Common myeloid progenitor, CD34-positive (primary cell): ENCODE data around the gene GRPEL1.

Experiments used
- CTCF ChIA-PET: fragments of 350-600 bp; sonication (Branson Sonifier 250); formaldehyde crosslinking; loops from one replicate; lab custom pipeline; 2021; ENCODE audit warnings: antibody characterized with exemption; lab: Charles Lee
- POLR2A ChIA-PET: fragments of 350-600 bp; sonication (Branson Sonifier 250); formaldehyde crosslinking; loops from one replicate; lab custom pipeline; 2021; ENCODE audit warnings: antibody characterized with exemption; lab: Charles Lee
- DNase-seq, 3 donors: peaks; one replicate each; pipeline versions ENCODE4 v3.0.0 to v3.0.0-alpha.2; 2013
- H3K27ac ChIP-seq, 2 experiments: 1 replicate in 1 of 2; 2 replicates in 1 of 2; pipeline ENCODE4 v1.7.0; 2013; ENCODE audit warnings: inconsistent platforms in 2 of 2, low read length in 2 of 2, mild to moderate bottlenecking in 2 of 2, low read depth in 1 of 2, moderate library complexity in 1 of 2; ENCODE audit not compliant: severe bottlenecking in 2 of 2, insufficient read depth in 1 of 2, poor library complexity in 1 of 2
- H3K27me3 ChIP-seq, 5 experiments: replicated peaks in 2 of 5; 1 replicate in 3 of 5; 2 replicates in 2 of 5; pipeline versions ENCODE4 v1.6.1 to v1.7.0; 2013; ENCODE audit warnings: low read length in 4 of 5, mild to moderate bottlenecking in 2 of 5, moderate library complexity in 2 of 5, inconsistent platforms in 1 of 5; ENCODE audit not compliant: insufficient read depth in 5 of 5, control insufficient read depth in 4 of 5
- H3K36me3 ChIP-seq, 4 experiments: 1 replicate in 2 of 4; 2 replicates in 2 of 4; pipeline versions ENCODE4 v1.6.1 to v1.7.0; 2013; ENCODE audit warnings: low read length in 3 of 4, control low read depth in 1 of 4, mild to moderate bottlenecking in 1 of 4; ENCODE audit not compliant: control insufficient read depth in 4 of 4, insufficient read depth in 4 of 4
- H3K4me1 ChIP-seq, 4 experiments: 1 replicate in 3 of 4; 2 replicates in 1 of 4; pipeline versions ENCODE4 v1.6.1 to v1.7.1; 2013; ENCODE audit warnings: low read length in 3 of 4, mild to moderate bottlenecking in 3 of 4, control low read depth in 1 of 4, inconsistent platforms in 1 of 4, moderate library complexity in 1 of 4; ENCODE audit not compliant: control insufficient read depth in 4 of 4, insufficient read depth in 4 of 4; ENCODE audit errors: control extremely low read depth in 1 of 4
- H3K4me3 ChIP-seq, 7 experiments: 1 replicate in 4 of 7; 2 replicates in 3 of 7; pipeline versions ENCODE4 v1.5.1 to v1.7.0; 2013; ENCODE audit warnings: mild to moderate bottlenecking in 7 of 7, low read length in 6 of 7, moderate library complexity in 6 of 7, inconsistent platforms in 2 of 7, low read depth in 2 of 7, control low read depth in 1 of 7; ENCODE audit not compliant: insufficient read depth in 4 of 7, control insufficient read depth in 1 of 7; ENCODE audit errors: extremely low read depth in 1 of 7
- H3K9me3 ChIP-seq, 5 experiments: 1 replicate in 4 of 5; 2 replicates in 1 of 5; pipeline versions ENCODE4 v1.6.1 to v1.7.1; 2013; ENCODE audit warnings: low read length in 4 of 5, mild to moderate bottlenecking in 2 of 5, inconsistent platforms in 1 of 5, low read depth in 1 of 5, moderate library complexity in 1 of 5; ENCODE audit not compliant: control insufficient read depth in 4 of 5, insufficient read depth in 2 of 5; ENCODE audit errors: control extremely low read depth in 1 of 5
- WGBS: methylation state at CpG from one replicate; pipeline ENCODE4 v1.1.5; 2013; ENCODE audit not compliant: insufficient coverage; 5-methylcytosine and 5-hydroxymethylcytosine counted together

Gene GRPEL1

GRCh38 chr4:7029921-7030320, 37.9 kb downstream of the GRPEL1 start:
- Histone ChIP-seq H3K27me3 (peaks cover 0 to 16% (median under 1%) of the 10 kb centered on the region in 5 experiments), H3K27ac (no peak overlapping the region), H3K4me1 (peaks cover 0 to 17% (median 13%) of the 10 kb centered on the region in 4 experiments), H3K36me3 (peaks cover 2 to 64% (median 44%) of the 10 kb centered on the region in 4 experiments), H3K4me3 (no peak overlapping the region), H3K9me3 (no peaks in the 10 kb centered on the region)
- CTCF ChIA-PET, result interaction anchor here (1.9 to 2.0 kb wide), 2 partner anchors 14 to 41 kb away, joined by 5 to 10 read pairs; no protein-coding TSS in a partner anchor
- 98% methylated on average over 10 of the region's 10 CpGs for WGBS
- POLR2A ChIA-PET, result interaction anchor here (0.6 kb wide), 1 partner anchor 23 kb away, joined by 3 read pairs; no protein-coding TSS in a partner anchor
- DNase-seq, result no peak

GRCh38 chr4:7029212-7029611, 38.7 kb downstream of the GRPEL1 start:
- Histone ChIP-seq H3K36me3 (peaks cover 2 to 69% (median 48%) of the 10 kb centered on the region in 4 experiments), H3K9me3 (no peaks in the 10 kb centered on the region), H3K27me3 (peaks cover 0 to 9% (median 0%) of the 10 kb centered on the region in 5 experiments), H3K4me3 (no peak overlapping the region), H3K27ac (no peak overlapping the region), H3K4me1 (peaks cover 0 to 17% (median 13%) of the 10 kb centered on the region in 4 experiments)
- CTCF ChIA-PET, result no interaction called here
- DNase-seq, result no peak
- POLR2A ChIA-PET, result no interaction called here
- WGBS, result 95% methylated on average over 12 of the region's 12 CpGs

DNA sequence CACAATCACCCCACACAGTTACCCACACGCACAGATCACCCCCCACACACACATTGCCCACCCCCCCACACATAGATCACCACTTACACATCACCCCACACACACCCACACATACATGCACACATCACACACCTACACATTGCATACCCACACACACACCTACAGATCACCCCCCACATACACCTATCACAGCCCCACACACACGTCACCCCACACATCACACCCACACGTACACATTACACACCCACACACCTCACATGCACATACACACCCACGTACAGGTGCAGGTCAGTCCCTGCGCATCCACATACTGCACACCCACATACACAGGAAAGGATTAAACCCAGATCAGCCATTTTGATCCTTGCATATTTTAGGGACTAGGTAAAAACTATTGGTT, 40.0 kb downstream of the GRPEL1 start:
- H3K9me3 ChIP-seq, result no peaks in the 10 kb centered on the region
- no peak for DNase-seq
- H3K27me3 ChIP-seq, result no peaks in the 10 kb centered on the region
- POLR2A ChIA-PET, result no interaction called here
- CTCF ChIA-PET, result no interaction called here
- peaks cover 0 to 17% (median 13%) of the 10 kb centered on the region in 4 experiments for H3K4me1 ChIP-seq
- 96% methylated on average over 3 of the region's 5 CpGs for WGBS
- no peak overlapping the region for H3K4me3 ChIP-seq
- peaks cover 2 to 77% (median 57%) of the 10 kb centered on the region in 4 experiments for H3K36me3 ChIP-seq
- no peak overlapping the region for H3K27ac ChIP-seq

DNA sequence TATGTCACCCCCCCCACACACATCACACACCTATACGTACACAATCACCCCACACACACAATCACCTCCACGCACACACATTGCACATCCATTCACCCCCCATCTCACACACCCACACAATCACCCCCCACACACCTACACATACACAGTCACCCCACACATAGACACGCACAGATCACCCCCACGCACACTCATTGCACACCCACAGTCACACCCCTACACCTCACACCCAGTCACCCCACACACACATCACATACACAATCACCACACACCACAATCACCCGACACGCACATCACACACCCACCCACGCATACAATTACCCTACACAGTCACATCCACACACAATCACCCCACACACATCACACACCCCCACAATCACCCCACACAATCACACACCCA, 40.6 kb downstream of the GRPEL1 start:
- POLR2A ChIA-PET, result no interaction called here

DNA sequence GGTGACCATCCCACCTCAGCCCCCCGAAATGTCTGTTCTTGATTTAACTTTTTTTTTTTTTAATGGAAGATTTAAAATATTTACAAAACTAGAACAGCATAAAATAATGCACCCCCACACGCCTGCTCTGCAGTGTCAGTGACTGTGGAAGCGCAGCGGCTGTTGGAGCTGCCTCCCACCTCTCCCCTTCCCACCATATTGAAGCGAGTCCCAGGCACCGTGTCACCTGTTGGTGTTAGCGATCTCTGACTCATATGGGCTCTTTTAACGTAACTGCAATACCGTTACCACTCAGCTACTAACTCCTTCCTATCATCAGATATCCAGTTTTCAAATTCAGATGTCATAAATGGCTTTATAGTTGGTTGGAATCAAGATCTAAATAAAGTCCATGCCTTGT, 41.8 kb downstream of the GRPEL1 start:
- ChIA-PET POLR2A (no interaction called here), CTCF (interaction anchor here (1.3 kb wide), 1 partner anchor 13 kb away, joined by 3 read pairs; no protein-coding TSS in a partner anchor)
- WGBS, result 100% methylated on average over 4 of the region's 9 CpGs
- H3K27ac ChIP-seq, result no peak overlapping the region
- H3K9me3 ChIP-seq, result no peaks in the 10 kb centered on the region
- no peaks in the 10 kb centered on the region for H3K27me3 ChIP-seq
- no peak overlapping the region for H3K4me3 ChIP-seq
- peaks cover 2 to 78% (median 55%) of the 10 kb centered on the region in 4 experiments for H3K36me3 ChIP-seq
- DNase-seq, result no peak
- H3K4me1 ChIP-seq, result peaks cover 0 to 2% (median 1%) of the 10 kb centered on the region in 4 experiments

More for the DNA sequence above, 40.6 kb downstream of the GRPEL1 start:
- no peak for DNase-seq
- H3K27me3 ChIP-seq, result no peaks in the 10 kb centered on the region
- WGBS, result 96% methylated on average over 6 of the region's 7 CpGs
- no peak overlapping the region for H3K27ac ChIP-seq
- H3K9me3 ChIP-seq, result no peaks in the 10 kb centered on the region
- no peak overlapping the region for H3K4me3 ChIP-seq
- peaks cover 2 to 78% (median 58%) of the 10 kb centered on the region in 4 experiments for H3K36me3 ChIP-seq
- CTCF ChIA-PET, result no interaction called here
- H3K4me1 ChIP-seq, result peaks cover 0 to 13% (median 12%) of the 10 kb centered on the region in 4 experiments

DNA sequence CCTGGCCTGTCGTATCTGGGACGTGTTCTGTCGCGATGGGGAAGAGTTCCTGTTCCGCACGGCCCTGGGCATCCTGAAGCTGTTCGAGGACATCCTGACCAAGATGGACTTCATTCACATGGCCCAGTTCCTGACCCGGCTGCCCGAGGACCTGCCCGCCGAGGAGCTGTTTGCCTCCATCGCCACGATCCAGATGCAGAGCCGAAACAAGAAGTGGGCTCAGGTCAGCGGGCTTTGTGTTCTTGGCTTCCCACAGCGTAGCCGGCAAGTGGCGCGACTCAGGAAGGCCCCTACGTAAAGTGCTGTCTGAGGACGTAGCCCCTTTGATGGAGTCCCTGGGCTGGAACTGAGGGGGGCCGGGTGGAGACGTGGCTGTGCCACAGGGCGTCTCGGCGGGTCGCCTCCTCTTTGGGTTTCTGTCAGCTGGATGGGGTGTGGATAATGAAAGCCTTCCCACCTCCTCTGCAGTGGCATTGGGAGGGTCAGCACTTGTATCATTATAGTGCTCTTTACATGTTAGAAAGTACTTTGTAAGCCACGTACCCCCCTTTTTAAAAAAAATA, 42.7 kb downstream of the GRPEL1 start:
- Histone ChIP-seq H3K4me1 (no peaks in the 10 kb centered on the region), H3K36me3 (peaks cover 0 to 77% (median 48%) of the 10 kb centered on the region in 4 experiments), H3K27me3 (no peaks in the 10 kb centered on the region), H3K9me3 (no peaks in the 10 kb centered on the region), H3K4me3 (no peak overlapping the region), H3K27ac (no peak overlapping the region)
- ChIA-PET POLR2A (no interaction called here), CTCF (interaction anchor here (1.4 kb wide), 1 partner anchor 44 kb away, joined by 5 read pairs; no protein-coding TSS in a partner anchor)
- DNase-seq, result no peak
- 97% methylated on average over 17 of the region's 28 CpGs for WGBS

DNA sequence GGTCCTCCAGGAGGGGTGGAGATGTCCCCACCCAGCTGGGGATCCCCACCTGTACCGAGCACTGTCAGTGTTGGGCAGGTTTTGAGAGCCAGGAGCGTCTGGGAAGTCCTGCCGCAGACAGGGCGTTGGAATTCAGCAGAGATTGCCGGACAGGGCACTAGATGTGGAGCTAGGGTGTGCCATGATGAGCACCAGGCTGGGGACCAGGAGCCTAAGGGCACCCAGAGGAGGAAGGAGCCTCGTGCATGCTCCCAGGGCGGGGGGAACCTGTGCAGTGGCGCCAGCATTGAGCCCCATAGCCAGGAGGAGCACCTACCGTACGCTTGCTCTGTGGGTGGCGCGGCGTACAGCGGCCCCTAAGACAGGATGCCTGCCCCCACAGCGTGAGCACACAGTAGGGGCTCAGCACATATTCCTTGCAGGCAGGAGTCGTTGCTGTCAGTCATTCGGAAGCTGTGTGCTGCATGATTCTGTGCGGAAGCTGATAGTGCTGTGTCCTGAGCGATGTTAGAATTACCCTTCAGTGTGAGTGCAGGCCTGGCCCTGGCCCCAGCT, 43.5 kb downstream of the GRPEL1 start:
- no peak for DNase-seq
- ChIA-PET CTCF (interaction anchor here (0.6 to 1.4 kb wide), 2 partner anchors 45 to 307 kb away, joined by 3 to 5 read pairs; no protein-coding TSS in a partner anchor), POLR2A (no interaction called here)
- no peaks in the 10 kb centered on the region for H3K27me3 ChIP-seq
- no peaks in the 10 kb centered on the region for H3K9me3 ChIP-seq
- 94% methylated on average over 18 of the region's 19 CpGs for WGBS
- no peak overlapping the region for H3K27ac ChIP-seq
- no peaks in the 10 kb centered on the region for H3K4me1 ChIP-seq
- H3K36me3 ChIP-seq, result peaks cover 0 to 73% (median 44%) of the 10 kb centered on the region in 4 experiments
- H3K4me3 ChIP-seq, result no peak overlapping the region
